CMK (cell line): ENCODE results near the gene RCAN3.
"Not testable (repeated sequence)": the region's sequence is repeated elsewhere in the genome, so short reads cannot be mapped to it uniquely, and the experiment has no call there.

Experiments used
- DNase-seq: peaks from one replicate; pipeline ENCODE4 v3.0.0-alpha.2; 2010; ENCODE audit warnings: low read depth

Gene RCAN3

DNA sequence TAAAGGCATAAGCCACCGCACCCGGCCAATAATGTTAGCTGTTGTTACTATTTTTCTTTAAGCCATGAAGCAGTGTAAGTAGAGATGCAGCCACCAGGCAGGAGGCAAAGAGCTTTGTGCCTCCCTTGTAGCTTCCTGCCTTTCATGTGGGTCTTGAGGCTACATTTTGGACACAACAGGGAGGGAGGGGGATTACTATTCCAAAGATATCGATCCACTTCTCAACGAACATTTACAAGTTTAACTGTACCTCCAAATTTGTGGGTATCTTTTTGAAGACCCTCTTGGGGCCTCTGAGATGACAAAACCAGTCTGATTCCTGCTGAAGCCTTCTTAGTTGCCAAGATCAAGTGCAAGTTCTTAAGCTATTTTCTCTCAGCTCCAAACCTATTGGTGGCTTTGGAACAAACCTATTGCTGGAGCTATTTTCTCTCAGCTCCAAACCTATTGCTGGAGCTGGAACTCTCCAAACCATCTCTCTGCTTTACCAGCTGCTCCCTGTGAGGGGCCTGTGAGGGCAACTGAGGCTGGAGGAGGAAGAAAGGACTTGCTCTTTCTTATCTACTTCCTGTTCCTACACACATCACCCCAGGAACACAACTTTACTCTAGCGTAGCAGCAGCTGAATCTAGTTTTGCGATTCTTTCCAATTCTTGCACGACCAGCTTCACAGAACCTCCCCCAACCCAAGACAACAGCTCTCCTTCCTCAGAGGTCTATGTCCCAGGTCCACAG lies 16.1 kb upstream of the RCAN3 start:
- DNase-seq, result no peak

DNA sequence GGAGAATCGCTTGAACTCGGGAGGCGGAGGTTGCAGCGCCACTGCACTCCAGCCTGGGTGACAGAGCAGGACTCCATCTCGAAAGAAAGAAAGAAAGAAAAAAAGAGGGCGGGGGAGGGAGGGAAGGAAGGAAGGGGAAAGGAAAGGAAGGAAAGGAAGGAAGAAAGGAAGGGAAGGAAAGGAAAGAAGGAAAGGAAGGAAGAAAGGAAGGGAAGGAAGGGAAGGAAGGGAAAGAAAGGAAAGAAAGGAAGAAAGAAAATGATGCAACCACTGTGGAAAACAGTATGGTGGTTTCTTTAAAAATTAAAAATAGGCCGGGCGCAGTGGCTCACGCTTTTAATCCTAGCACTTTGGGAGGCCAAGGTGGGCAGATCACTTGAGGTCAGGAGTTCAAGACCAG lies 15.2 kb upstream of the RCAN3 start:
- no peak for DNase-seq

DNA sequence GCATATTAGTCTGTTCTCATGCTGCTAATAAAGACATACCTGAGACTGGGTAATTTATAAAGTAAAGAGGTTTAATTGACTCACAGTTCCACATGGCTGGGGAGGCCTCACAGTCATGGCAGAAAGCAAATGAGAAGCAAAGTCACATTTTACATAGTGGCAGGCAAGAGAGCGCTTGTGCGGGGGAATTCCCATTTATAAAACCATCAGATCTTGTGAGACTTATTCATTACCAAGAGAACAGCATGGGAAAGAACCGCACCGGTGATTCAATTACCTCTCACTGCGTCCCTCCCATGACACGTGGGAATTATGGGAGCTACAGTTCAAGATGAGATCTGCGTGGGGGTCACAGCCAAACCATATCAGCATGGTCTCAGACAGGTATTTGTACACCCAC lies 14.5 kb upstream of the RCAN3 start:
- DNase-seq, result not testable (repeated sequence)

DNA sequence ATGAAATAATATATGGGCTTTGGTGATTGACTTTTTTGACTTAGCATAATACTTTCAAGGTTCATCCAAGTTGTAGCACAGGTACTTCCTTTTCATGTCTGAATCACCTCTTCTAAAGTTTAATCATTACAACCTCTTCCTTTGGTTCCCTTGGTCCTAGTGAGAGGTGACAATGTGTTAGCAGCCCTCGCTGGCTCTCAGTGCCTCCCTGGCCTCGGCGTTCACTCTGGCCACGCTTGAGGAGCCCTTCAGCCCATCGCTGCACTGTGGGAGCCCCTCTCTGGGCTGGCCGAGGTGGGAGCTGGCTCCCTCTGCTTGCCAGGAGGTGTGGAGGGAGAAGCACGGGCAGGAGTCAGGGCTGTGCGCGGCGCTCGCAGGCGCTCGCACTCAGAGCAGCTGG lies 13.0 kb upstream of the RCAN3 start:
- DNase-seq, result no peak

DNA sequence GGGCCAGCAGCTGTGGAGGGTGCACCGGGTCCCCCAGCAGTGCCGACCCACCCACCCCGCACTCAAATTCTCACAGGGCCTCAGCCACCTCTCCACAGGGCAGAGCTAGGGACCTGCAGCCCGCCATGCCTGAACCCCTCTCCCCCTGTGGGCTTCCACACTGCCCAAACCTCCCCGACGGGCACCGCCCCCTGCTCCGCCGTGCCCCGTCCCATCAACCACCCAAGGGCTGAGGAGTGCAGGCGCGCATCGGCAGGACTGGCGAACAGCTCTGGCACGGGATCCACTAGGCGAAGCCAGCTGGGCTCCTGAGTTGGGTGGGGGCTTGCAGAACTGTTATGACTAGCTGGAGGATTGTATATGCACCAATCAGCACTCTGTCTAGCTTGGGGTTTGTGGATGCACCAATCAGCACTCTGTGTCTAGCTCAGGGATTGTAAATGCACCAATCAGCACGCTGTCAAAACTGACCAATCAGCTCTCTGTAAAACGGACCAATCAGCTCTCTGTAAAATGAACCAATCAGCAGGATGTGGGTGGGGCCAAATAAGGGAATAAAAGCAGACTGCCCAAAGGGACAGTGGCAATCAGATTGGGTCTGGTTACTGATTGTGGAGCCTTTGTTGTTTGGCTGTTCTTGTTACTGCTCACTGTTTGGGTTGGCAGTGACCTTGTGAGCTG lies 12.4 kb upstream of the RCAN3 start:
- no peak for DNase-seq

DNA sequence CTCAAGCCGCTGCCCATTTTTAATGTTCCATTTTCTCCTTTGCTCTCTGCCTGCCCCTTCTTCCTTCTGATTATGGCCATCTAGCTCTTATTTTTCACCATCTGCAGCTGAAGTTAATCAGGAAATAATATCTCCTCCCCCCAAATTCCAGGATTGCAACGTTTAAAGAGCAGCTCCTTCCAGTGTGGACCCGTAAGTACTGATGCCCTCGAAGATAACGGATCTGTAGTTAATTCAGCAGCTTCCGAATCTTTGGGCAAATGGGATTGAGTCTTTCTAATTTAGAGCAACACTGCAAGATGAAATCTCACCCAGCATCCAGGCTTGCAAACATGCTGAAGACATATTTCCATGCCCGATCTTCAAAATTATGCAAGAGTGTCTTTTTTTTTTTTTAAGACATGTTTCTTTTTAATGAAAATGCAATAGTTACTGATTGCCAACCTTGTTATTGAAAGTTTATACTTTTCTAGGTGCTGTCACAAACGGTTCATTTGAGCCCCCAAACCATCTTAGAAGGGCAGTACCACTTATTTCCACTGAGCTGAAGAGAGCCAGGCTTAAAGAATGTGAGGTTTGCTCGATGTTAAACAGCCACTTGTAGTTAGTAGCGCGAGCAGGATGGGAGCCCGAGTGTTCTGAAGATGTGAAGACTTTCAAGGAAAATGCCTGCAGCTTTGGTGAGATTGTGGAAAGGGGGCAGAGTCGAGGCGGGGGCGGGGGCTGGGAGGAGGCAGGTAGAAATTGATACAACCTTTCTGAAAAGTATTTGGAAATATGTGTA lies 10.9 kb upstream of the RCAN3 start:
- no peak for DNase-seq

DNA sequence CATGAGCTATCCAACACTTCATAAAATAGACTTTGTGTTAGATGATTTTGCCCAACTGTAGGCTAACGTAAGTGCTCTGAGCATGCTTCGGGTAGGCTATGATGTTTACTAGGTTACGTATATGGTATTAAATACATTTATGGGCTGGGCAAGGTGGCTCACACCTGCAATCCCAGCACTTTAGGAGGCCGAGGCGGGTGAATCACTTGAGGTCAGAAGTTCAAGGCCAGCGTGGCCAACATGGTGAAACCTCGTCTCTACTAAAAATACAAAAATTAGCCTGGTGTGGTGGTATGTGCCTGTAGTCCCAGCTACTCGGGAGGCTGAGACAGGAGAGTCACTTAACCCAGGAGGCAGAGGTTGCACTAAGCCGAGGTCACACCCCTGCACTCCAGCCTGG lies 9.7 kb upstream of the RCAN3 start:
- DNase-seq, result not testable (repeated sequence)

DNA sequence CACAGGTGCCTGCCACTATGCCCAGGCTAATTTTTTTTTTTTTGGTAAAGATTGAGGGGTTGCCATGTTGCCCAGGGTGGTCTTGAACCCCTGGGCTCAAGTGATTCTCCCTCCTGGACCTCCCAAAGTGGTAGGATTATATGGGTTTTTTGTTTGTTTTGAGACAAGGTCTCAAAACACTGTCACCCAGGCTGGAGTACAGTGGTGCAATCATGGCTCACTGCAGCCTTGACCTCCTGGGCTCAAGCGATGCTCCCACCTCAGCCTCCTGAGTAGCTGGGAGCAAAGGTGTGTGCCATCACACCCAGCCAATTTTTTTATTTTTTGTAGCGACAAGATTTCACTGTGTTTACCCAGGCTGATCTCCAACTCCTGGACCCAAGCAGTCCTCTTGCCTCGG lies 8.9 kb upstream of the RCAN3 start:
- no peak for DNase-seq

DNA sequence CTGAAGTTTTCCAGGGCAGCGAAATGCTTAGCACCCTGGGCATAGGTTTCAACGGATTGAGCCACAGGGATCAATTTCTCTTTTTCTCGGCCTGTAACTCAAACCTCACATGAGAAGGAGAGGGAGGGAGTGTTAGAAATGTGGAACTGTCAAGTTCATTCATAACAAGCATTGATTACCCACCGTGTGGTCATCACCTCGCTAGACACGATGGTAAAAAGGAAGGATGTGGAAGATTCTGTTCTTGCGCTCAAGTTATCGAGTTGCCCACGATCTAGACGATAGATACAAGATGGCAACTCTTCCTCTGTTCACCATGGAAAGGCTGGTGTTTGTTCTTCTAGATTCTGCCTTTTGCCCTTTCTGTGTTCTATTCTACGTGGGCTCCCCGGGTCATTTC lies 4.0 kb upstream of the RCAN3 start:
- no peak for DNase-seq

DNA sequence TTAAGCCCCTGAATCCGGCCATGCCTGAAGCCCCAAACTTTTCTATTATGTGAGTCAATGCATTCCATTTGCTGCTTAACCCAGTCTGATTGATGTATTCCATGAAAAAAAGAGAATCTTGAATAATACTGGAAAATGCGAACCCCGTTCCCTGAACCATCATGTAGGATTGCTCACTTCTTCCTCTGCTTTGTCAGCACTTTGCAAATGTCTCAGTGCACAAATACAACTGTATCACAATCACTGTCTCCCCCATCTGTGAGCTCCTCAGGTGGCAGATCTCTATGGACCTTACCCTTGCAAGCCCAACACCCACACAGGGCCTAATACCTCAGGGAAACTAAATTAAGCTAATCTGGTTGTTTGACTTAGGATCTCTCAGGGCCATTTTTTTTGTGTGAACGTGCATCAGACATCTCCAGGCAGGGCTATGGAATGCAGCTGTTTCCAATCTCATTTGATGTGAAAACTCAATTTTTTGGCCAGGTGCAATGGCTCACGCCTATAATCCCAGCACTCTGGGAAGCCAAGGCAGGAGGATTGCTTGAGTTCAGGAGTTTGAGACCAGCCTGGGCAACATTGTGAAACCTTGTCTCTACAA lies 2.1 kb upstream of the RCAN3 start:
- DNase-seq, result no peak

DNA sequence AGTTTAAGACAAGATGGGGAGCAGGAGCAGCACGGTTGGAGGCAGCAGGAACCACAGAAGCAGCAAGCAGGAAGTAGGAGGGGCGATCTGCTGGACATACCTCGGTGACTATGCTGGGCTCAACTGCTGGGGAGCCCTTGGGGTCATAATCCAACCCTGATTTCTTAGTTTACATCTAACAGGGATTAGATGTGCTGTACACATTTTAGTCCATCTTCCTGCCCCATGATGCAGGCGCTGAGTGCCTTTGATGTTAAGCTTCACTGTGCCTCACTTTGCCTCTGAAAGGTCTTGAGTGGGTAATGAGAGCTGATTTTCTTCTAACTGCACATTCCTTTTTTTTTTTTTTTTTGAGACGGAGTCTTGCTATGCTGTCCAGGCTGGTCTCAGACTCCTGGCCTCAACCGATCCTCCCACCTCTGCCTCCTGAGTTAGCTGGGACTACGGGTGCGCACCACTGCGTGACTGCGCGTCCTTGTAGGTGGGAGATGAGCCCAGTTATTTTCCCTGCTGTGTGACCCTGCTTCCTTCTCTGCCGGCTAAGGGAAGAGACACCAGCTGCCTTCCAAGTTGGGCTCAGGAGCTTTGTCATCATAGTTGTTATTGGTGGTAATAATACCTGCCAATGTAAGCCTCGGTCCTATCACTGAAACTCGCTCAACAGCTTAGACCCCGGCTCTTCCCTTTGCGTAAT lies 1.1 kb upstream of the RCAN3 start:
- DNase-seq, result no peak

DNA sequence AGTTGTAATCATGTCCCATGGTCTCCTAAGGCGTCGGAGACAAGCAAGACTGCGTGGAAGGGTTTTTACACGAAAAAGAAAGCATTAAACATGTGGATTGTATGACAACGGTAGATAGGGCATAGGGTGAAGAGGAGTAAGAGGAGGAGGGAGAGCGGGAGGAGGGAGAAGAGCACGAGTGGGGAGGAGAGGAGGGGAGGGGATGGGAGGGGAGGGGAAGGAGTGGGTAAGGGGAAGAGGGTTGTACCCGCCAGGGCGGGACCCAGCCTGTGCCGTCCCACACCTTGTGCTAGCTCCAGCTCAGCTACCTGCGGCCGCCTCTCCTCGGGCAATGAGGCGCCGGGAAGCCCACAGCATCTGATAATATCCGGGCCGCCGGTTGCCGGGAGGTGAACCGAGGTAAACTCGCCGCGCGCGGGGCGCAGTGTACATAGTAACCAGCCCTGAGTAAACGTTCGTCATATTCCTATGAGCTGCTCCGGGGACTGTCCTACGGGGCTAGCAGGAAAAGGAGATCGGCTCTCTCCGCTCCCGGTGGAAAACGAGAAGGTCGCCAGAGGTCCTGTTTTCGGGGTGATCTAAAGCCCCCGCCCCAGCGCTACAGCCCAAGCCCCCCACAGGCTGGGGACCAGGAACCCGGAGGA lies 449 bp upstream of the RCAN3 start:
- peak; percentile 60 for DNase-seq

DNA sequence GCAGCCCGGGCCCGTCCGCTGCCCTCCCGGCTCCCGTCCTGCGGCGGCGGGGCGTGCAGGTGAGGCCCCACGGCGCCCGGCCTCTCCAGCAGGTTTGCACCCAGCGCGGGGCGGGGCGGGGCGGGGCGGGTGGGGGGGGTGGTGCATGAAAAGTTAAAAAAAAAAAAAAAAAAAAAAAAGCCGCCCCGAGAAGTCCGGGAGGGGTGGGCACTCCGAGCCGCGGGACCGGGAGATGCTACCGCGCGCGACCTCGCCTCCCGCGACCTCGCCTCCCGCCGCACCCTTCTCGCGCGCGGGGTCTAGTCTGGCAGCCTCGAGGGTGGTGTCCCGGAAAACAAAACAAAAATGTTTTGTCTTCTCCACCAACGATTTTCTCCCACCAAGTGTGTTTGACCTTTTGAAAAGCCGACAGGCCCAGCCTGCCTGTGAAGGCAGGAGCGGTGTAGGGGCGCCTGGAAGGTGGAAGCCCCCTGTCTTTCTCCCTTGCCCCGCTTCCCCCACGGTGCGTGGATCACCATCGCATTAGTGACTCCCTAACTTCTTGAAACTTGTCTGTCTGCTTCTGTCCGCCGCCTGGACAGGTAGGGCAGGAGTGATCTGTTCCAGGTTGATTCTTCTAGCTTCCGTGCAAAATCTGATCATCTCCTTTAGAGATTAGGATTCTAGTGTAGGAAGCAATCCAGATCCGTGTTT lies 569 bp downstream of the RCAN3 start:
- DNase-seq, result no peak

DNA sequence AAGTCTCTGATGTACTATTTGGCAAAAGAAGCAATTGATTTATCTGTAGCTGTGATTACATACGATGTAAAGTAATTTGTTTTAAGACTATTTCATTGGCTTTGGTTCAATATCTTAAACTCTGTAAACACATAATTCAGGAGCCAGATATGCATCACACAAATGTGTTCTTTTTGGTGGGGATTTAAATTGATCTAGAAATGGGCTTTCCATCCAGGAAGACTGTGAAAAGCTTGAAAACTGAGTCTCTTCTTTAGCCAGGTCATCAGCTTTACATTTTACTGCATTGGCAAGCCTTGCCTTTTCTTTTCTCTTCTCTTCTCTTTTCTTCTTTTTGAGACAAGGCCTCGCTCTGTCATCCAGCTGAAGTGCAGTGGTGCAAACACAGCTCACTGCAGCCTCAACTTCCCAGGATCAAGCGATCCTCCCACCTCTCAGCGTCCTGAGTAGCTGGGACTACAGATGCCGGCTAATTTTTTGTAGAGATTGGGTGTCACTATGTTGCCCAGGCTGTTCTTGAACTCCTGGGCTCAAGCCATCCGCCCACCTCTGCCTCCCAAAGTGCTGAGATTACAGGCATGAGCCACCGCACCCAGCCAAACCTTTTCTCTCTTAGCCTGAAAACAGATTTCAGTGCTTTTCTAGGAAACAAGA lies 1.4 kb downstream of the RCAN3 start:
- DNase-seq, result no peak

DNA sequence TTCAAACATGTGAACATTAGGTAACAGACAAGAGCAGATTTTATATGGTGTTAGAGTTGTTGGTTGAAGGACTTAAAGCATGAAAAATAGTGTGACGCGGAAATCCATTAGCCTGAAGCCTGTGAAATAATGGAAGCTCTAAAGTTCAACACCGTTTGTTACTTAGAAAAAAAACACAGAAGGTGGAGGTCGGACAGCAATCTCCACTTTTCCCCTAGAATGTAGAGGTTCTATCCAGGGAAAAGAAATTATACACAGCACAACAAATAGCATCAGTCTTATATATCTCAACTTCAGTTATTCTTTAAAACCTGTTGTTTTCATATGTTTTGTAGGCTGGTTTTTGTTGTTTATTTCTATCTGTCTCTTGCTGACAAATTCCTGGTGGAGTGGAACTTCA lies 1.9 kb downstream of the RCAN3 start:
- no peak for DNase-seq

DNA sequence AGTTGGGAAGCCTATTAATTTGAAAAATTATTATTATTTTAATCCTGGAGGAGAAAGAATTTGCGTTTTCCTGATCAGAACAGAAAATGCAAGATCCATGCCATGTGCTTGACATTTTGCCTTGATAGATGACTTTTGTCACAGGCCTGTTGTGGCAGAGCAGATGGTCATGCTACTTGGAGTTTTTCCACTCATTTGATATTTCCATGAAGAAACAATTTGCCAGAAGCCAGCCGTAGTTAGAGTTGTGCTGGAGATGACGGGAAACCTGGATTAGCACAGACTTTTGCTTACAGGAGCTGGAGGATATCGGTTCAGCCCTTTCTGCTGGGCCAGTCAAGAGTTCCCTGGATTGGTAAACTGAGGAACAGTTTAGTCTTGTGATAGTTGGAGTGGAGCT lies 3.2 kb downstream of the RCAN3 start:
- no peak for DNase-seq

DNA sequence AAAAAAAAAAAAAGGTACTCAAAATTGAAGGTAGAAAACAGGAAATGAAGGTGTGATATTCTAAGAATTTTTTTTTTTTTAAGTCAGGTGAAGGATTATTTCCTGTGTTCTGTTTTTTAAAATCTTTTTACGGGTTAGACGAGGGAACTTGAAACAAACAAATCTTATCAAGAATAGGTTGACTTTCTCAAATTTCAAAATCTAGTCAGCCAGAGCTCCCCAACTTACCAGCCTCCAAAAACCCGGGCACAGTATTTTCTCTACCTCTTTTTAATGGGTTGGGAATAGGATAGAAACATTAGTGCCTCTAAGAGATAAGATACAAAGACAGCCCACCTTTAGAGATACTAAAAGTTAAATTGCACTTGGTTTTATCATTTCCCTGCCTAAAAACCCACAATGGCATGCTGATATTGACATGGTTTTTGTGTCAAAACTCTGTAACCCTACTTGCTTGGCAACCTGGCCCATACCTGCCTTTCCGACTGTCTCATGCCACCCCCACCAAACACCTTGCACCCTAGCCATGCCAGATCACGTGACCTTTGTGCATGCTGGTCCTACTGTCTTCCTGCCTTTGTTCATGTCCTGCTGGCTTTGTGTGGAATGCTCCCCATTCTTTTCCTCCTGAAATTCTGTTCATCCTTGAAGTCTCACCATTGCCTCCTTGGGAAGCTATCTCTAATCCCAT lies 4.2 kb downstream of the RCAN3 start:
- DNase-seq, result no peak

DNA sequence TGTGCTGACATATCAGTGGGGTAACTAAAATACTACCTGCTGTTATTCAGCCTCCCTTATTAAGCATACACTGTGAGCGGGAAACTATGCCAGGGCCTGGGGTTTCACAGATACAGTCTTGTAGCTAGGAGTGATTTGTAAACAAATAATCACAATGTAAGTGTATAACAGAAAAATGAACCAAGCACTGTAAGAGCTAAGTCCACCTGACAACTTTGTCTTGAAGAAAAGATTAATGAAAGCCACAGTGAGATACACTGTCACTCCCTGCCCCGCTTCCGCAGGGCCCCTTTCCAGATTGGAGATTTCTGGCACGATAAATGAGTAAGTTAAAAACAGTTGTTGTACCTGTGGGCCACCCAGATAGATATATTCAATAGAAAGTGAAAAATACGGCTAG lies 4.8 kb downstream of the RCAN3 start:
- DNase-seq, result no peak

DNA sequence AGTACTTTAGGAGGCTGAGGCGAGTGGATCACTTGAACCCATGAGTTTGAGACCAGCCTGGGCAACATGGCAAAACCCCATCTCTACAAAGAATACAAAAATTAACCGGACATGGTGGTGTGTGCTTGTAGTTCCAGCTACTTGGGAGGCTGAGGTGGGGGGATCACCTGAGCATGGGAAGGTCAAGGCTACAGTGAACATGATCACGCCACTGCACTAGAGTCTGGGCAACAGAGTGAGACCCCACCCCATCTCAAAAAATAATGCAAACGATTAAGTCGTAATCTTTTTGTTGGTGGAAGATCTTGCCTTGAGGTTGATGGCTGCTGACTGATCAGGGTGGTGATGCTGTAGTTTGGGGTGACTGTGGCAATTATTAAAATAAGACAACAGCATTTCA lies 6.3 kb downstream of the RCAN3 start:
- DNase-seq, result no peak

DNA sequence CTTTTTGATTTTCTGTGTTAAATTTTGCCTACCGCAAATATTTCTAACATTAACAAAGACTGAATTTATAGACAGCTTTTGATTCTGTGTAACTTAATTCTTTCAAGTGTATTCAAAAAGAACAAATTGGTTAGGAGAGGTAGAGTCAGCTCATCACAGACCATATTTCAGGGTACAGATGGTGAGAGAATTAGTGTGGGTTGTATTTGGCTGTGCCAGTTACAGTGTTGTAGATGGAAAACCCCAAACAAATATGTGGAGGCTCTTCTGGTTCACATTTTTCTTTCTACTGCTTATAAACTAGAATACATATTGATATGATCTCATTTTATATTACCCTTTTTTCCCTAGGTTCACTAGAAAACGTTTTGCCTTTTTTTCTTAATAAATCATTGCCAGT lies 11.1 kb downstream of the RCAN3 start:
- no peak for DNase-seq
